HCT116 (cell line): ENCODE measurements around the gene SEMA5A. TPM values are rescaled to one million over a fixed set of nuclear protein-coding genes. Genes with fewer than 3 reads are reported as not detected.

Source experiments
- ATAC-seq: fragments of 200-7000 bp; cut with Tn5 transposase; 2 replicates; pipeline ENCODE4 v1.9.1; 2020; ENCODE audit warnings: mild to moderate bottlenecking, moderate library complexity
- BruUV-seq: library from RNA; stranded (reverse); fragments of 400-500 nt; replicated peaks from 2 replicates; lab custom pipeline; 2021; lab: Mats Ljungman, UMichigan
- CTCF ChIA-PET: fragments of 300-600 bp; sonication (Branson Sonifier 250); formaldehyde crosslinking; loops from one replicate; lab custom pipeline; 2021; ENCODE audit warnings: antibody characterized with exemption; lab: Charles Lee
- POLR2A ChIA-PET: fragments of 300-600, 350-600 bp; sonication (Branson Sonifier 250); formaldehyde crosslinking; loops from one replicate; lab custom pipeline; 2021; ENCODE audit warnings: antibody characterized with exemption; lab: Charles Lee
- RAD21 ChIA-PET, 2 experiments: fragments of 300-600 bp; sonication (Branson Sonifier 250); formaldehyde crosslinking; loops; one replicate each; lab custom pipeline; 2023; ENCODE audit warnings: low total read pairs in 2 of 2; ENCODE audit not compliant: uncharacterized antibody in 2 of 2, unreplicated experiment in 2 of 2, low non-redundant PET in 1 of 2; lab: Charles Lee
- DNase-seq: peaks from one replicate; pipeline ENCODE4 v3.0.0-alpha.2; 2010; ENCODE audit warnings: low read depth, low spot score
- H2AFZ ChIP-seq: fragments of 200-600 bp; shearing (Covaris generic), sonication (generic); 2 replicates; pipeline ENCODE4 v1.6.1; 2017; ENCODE audit warnings: low read depth, mixed run types, mixed read lengths, antibody characterized with exemption, low read length; ENCODE audit not compliant: poor library complexity, severe bottlenecking
- H3K27ac ChIP-seq: 2 replicates; pipeline ENCODE4 v1.5.1; 2012; ENCODE audit warnings: low read depth, low read length
- H3K27me3 ChIP-seq: fragments of 200-600 bp; sonication (generic); 2 replicates; pipeline ENCODE4 v1.6.1; 2016; ENCODE audit warnings: mixed run types, low read length, mixed read lengths; ENCODE audit not compliant: insufficient read depth
- H3K36me3 ChIP-seq, 2 experiments: fragments of 200-500 bp in 1 of 2; fragments of 200-600 bp in 1 of 2; sonication (Bioruptor generic) in 1 of 2; sonication (generic) in 1 of 2; 2 replicates each; pipeline versions ENCODE4 v1.5.1 to v1.6.1; 2014 to 2016; ENCODE audit warnings: low read length in 2 of 2, inconsistent platforms in 1 of 2, mixed read lengths in 1 of 2, mixed run types in 1 of 2; ENCODE audit not compliant: insufficient read depth in 2 of 2, control insufficient read depth in 1 of 2
- H3K4me1 ChIP-seq, 2 experiments: fragments of 200-600 bp in 1 of 2; sonication (generic) in 1 of 2; 2 replicates each; pipeline versions ENCODE4 v1.5.1 to v1.6.1; 2012 to 2017; ENCODE audit warnings: low read length in 2 of 2, inconsistent platforms in 1 of 2, mild to moderate bottlenecking in 1 of 2, mixed read lengths in 1 of 2, mixed run types in 1 of 2, moderate library complexity in 1 of 2; ENCODE audit not compliant: insufficient read depth in 2 of 2, control insufficient read depth in 1 of 2
- H3K4me2 ChIP-seq: fragments of 200-600 bp; sonication (generic); 2 replicates; pipeline ENCODE4 v1.6.1; 2017; ENCODE audit warnings: mixed run types, low read length, mixed read lengths
- H3K4me3 ChIP-seq, 2 experiments: fragments of 200-600 bp in 1 of 2; sonication (generic) in 1 of 2; replicated peaks in 1 of 2; 2 replicates each; pipeline ENCODE4 v1.5.1; 2011 to 2016; ENCODE audit warnings: low read length in 2 of 2, control low read depth in 1 of 2, low read depth in 1 of 2, mild to moderate bottlenecking in 1 of 2, mixed read lengths in 1 of 2, mixed run types in 1 of 2
- H3K79me2 ChIP-seq: fragments of 200-600 bp; sonication (generic); 2 replicates; pipeline ENCODE4 v1.6.1; 2017; ENCODE audit warnings: mild to moderate bottlenecking, mixed run types, low read length, moderate library complexity, mixed read lengths; ENCODE audit not compliant: insufficient read depth
- H3K9ac ChIP-seq: fragments of 200-600 bp; sonication (generic); 2 replicates; pipeline ENCODE4 v1.6.1; 2016; ENCODE audit warnings: low read length, mixed read lengths
- H3K9me2 ChIP-seq: fragments of 200-600 bp; sonication (generic), shearing (Covaris generic); 2 replicates; pipeline ENCODE4 v1.6.1; 2017; ENCODE audit warnings: mixed run types, mild to moderate bottlenecking, moderate library complexity; ENCODE audit not compliant: insufficient read depth
- H3K9me3 ChIP-seq, 2 experiments: fragments of 200-500 bp in 1 of 2; fragments of 200-600 bp in 1 of 2; sonication (Bioruptor generic) in 1 of 2; sonication (generic) in 1 of 2; 2 replicates each; pipeline ENCODE4 v1.6.1; 2014 to 2017; ENCODE audit warnings: low read length in 2 of 2, mixed read lengths in 2 of 2, inconsistent platforms in 1 of 2, low read depth in 1 of 2, mild to moderate bottlenecking in 1 of 2, mixed run types in 1 of 2, moderate library complexity in 1 of 2; ENCODE audit not compliant: control insufficient read depth in 1 of 2, insufficient read depth in 1 of 2
- H4K20me1 ChIP-seq: fragments of 200-600 bp; sonication (generic), shearing (Covaris generic); 2 replicates; pipeline ENCODE4 v1.6.1; 2017; ENCODE audit warnings: mixed run types, mild to moderate bottlenecking, moderate library complexity; ENCODE audit not compliant: insufficient read depth
- CEBPB ChIP-seq: IDR thresholded peaks from 2 replicates; pipeline ENCODE4 v1.6.1; 2012; ENCODE audit warnings: low read depth
- EGR1 ChIP-seq: IDR thresholded peaks from 2 replicates; pipeline ENCODE4 v1.6.1; 2012; ENCODE audit warnings: low read depth
- ELF1 ChIP-seq: IDR thresholded peaks from 2 replicates; pipeline ENCODE4 v1.6.1; 2012; ENCODE audit warnings: low read depth, borderline replicate concordance
- FOSL1 ChIP-seq: IDR thresholded peaks from 2 replicates; pipeline ENCODE4 v1.6.1; 2012; ENCODE audit warnings: low read depth
- JUND ChIP-seq: IDR thresholded peaks from 2 replicates; pipeline ENCODE4 v1.6.1; 2012
- MAX ChIP-seq: IDR thresholded peaks from 2 replicates; pipeline ENCODE4 v1.6.1; 2012
- POLR2AphosphoS5 ChIP-seq: IDR thresholded peaks from 2 replicates; pipeline ENCODE4 v1.6.1; 2011; ENCODE audit warnings: mild to moderate bottlenecking, low read depth, low read length, moderate library complexity
- RAD21 ChIP-seq: IDR thresholded peaks from 2 replicates; pipeline ENCODE4 v1.6.1; 2012; ENCODE audit warnings: low read depth, mild to moderate bottlenecking
- REST ChIP-seq: IDR thresholded peaks from 2 replicates; pipeline ENCODE4 v1.6.1; 2012; ENCODE audit warnings: low read depth
- SP1 ChIP-seq: IDR thresholded peaks from 2 replicates; pipeline ENCODE4 v1.6.1; 2012; ENCODE audit warnings: low read depth
- SRF ChIP-seq: IDR thresholded peaks from 2 replicates; pipeline ENCODE4 v1.6.1; 2012; ENCODE audit warnings: low read depth
- TCF7L2 ChIP-seq: IDR thresholded peaks from 2 replicates; pipeline ENCODE4 v1.7.0; 2011; ENCODE audit warnings: borderline replicate concordance, inconsistent platforms; ENCODE audit not compliant: insufficient read depth, insufficient read length; ENCODE audit errors: extremely low read depth
- YY1 ChIP-seq: IDR thresholded peaks from 2 replicates; pipeline ENCODE4 v1.6.1; 2011; ENCODE audit warnings: low read length, low read depth, moderate library complexity, mild to moderate bottlenecking; ENCODE audit not compliant: insufficient replicate concordance; ENCODE audit errors: extremely low read depth
- ZBTB33 ChIP-seq: IDR thresholded peaks from 2 replicates; pipeline ENCODE4 v1.6.1; 2011; ENCODE audit warnings: mild to moderate bottlenecking, low read length, moderate library complexity; ENCODE audit not compliant: insufficient replicate concordance; ENCODE audit errors: extremely low read depth
- ZFX ChIP-seq: fragments of 450-650 bp; IDR thresholded peaks from 2 replicates; pipeline ENCODE4 v1.6.1; 2017
- ZNF274 ChIP-seq: fragments of 200-500 bp; sonication (Bioruptor generic); IDR thresholded peaks from 2 replicates; pipeline ENCODE4 v1.6.1; 2014; ENCODE audit warnings: mild to moderate bottlenecking, low read depth, low read length, inconsistent platforms
- intact Hi-C: fragments of 100-400 bp; cut with micrococcal nuclease; formaldehyde crosslinking; loops from 2 replicates; pipeline ENCODE4 v1.10.0; 2022
- total RNA-seq: library from RNA; stranded (reverse); gene quantifications from one replicate; pipeline ENCODE4 v1.2.1, GENCODE V29; 2021; ENCODE audit not compliant: unreplicated experiment
- TF ChIP-seq, protein P1 (sequence below), 3 experiments: fragments of 200-600 bp in 1 of 3; sonication (generic) in 1 of 3; IDR thresholded peaks in 2 of 3; conservative IDR thresholded peaks in 1 of 3; 2 replicates each; pipeline ENCODE4 v1.5.1; 2012 to 2017; ENCODE audit warnings: low read depth in 2 of 3, low read length in 2 of 3, antibody characterized with exemption in 1 of 3, borderline replicate concordance in 1 of 3, control low read depth in 1 of 3, mild to moderate bottlenecking in 1 of 3, mixed read lengths in 1 of 3, mixed run types in 1 of 3, moderate library complexity in 1 of 3; ENCODE audit not compliant: insufficient read depth in 1 of 3

The SEMA5A gene
- total RNA-seq, 1 experiment from 2014 or later, result 0.02 TPM

DNA sequence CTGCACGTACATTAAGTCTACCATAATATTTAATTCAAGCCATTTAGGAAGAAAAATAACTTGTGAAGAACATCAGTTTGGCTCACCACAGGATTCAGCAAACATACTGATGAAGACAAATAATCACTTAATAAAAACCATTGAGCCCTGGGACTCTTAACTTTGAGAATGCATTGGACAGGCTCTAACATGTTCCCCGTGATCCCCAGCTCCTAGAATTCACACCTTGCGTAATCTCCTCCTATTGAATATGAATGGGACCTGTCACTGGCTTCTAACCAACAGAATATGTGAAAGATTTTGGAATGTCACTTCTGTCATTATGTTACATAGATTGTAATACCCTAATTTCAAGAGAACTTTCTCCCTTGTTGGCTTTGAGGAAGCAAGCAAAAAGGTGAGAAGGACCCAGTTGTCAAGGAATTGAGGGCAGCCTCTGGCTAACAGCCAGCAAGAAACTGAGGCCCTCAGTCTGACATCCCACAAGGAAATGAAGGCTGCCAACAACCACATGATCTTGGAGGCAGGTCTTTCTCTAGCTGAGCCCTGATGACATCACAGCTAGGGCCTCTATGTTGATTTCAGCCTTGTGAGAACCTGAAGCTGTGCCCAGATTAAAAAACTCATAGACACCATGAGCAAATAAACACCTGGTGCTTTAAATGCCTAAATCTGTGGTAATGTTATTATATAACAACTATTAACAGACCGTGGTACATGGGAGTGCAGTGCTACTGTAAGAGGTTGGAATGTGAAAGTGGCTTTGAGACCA lies 433.2 kb downstream of the SEMA5A start:
- DNase-seq, result no peak
- ChIA-PET RAD21 (no interaction called here), CTCF (no interaction called here), POLR2A (no interaction called here)
- no peak overlapping the region for H3K27ac ChIP-seq
- no peak overlapping the region for H3K9ac ChIP-seq
- no peak overlapping the region for H2AFZ ChIP-seq
- H3K9me3 ChIP-seq, result peaks cover 7 to 30% of the 10 kb centered on the region in 2 experiments; a peak in 2 of 4 replicates
- no peaks in the 10 kb centered on the region for H3K27me3 ChIP-seq
- no peak overlapping the region for H3K4me2 ChIP-seq
- no peaks in the 10 kb centered on the region for H3K9me2 ChIP-seq
- no TSS peak for BruUV-seq
- no peaks in the 10 kb centered on the region for H4K20me1 ChIP-seq
- no peaks in the 10 kb centered on the region for H3K4me1 ChIP-seq
- H3K79me2 ChIP-seq, result no peaks in the 10 kb centered on the region
- TF ChIP-seq, protein P1, sequence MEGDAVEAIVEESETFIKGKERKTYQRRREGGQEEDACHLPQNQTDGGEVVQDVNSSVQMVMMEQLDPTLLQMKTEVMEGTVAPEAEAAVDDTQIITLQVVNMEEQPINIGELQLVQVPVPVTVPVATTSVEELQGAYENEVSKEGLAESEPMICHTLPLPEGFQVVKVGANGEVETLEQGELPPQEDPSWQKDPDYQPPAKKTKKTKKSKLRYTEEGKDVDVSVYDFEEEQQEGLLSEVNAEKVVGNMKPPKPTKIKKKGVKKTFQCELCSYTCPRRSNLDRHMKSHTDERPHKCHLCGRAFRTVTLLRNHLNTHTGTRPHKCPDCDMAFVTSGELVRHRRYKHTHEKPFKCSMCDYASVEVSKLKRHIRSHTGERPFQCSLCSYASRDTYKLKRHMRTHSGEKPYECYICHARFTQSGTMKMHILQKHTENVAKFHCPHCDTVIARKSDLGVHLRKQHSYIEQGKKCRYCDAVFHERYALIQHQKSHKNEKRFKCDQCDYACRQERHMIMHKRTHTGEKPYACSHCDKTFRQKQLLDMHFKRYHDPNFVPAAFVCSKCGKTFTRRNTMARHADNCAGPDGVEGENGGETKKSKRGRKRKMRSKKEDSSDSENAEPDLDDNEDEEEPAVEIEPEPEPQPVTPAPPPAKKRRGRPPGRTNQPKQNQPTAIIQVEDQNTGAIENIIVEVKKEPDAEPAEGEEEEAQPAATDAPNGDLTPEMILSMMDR (IDR thresholded peaks at IDR 0.05 in 2 of 3, conservative IDR thresholded peaks at IDR 0.05 in 1 of 3; ENCODE audit: borderline replicate concordance in 1 of 3, insufficient read depth in 1 of 3, low read depth in 2 of 3, low read length in 2 of 3), result no peak
- TF ChIP-seq ZNF274, result no peak
- no peak for TF ChIP-seq TCF7L2
- no peak for TF ChIP-seq REST
- TF ChIP-seq YY1, result no peak
- TF ChIP-seq ZBTB33, result no peak
- TF ChIP-seq SP1, result no peak
- no peak for TF ChIP-seq SRF
- no peak for TF ChIP-seq MAX
- TF ChIP-seq ZFX, result no peak
- TF ChIP-seq ELF1, result no peak
- TF ChIP-seq JUND, result no peak
- TF ChIP-seq CEBPB, result no peak
- TF ChIP-seq FOSL1, result no peak
- no peak for TF ChIP-seq RAD21
- no peak for TF ChIP-seq EGR1
- no peak for TF ChIP-seq POLR2AphosphoS5
- intact Hi-C loops, result no loop called here
- H3K4me3 ChIP-seq, result no peak overlapping the region
- no peak for ATAC-seq
- H3K36me3 ChIP-seq, result no peaks in the 10 kb centered on the region
